ENCODE results near the gene VCPKMT. TPM values are rescaled to one million over a fixed set of nuclear protein-coding genes. Genes with fewer than 3 reads are reported as not detected.

VCPKMT gene
- total RNA-seq, result 1 to 10 TPM; 7.5 to 9.5 TPM

- H3K36me3 Mint-ChIP-seq (ENCODE audit: low read depth), result peaks cover 39% of the 10 kb centered on the region
- CTCF ChIA-PET, result interaction anchor here (0.5 to 3.0 kb wide), 14 partner anchors 10 to 513 kb away, joined by 3 to 30 read pairs (median 4); partner anchors contain the start of genes MAP4K5 and NEMF
- peaks cover 40% of the 10 kb centered on the region for H3K4me1 Mint-ChIP-seq
- no peaks in the 10 kb centered on the region for H3K9me3 Mint-ChIP-seq
- POLR2A ChIA-PET, result interaction anchor here (0.6 to 6.5 kb wide), 42 partner anchors 9 to 530 kb away, joined by 3 to 68 read pairs (median 5); partner anchors contain the start of genes ARF6, DMAC2L, DNAAF2 and L2HGDH
- DNase-seq, result peak; percentile 97
- peak within 1 kb of the TSS; percentile 99 for H3K4me3 Mint-ChIP-seq
- peak within 1 kb of the TSS; percentile 97 for H3K27ac Mint-ChIP-seq
- no peaks in the 10 kb centered on the region for H3K27me3 Mint-ChIP-seq
Measured at GRCh38 chr14:50116181-50116956, at the start of gene VCPKMT. TSS of gene VCPKMT (minus strand) at chr14:50116572. CDS start at chr14:50116552, 20 bp downstream.

DNA sequence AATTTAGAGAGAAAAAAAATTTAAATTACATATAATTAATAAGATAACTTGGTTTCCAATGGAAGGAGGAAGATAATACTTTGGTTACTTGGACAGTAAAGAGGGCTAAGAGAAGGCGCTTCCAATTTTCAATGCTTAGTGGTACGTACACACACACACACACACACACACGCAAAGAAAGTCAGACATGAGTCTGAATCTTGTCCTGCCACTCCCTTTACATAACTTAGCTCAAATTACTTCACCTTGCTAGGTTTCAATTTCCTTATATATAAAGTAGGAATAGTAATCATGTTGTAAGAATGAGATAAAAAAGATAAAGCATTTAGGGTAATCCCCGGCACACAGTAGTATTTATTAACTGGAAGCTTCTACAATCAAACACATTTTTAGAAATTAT is 39.7 kb upstream of the VCPKMT start:
- no peaks in the 10 kb centered on the region for H3K9me3 Mint-ChIP-seq
- H3K27me3 Mint-ChIP-seq, result no peaks in the 10 kb centered on the region
- DNase-seq, result no peak
- H3K4me3 Mint-ChIP-seq, result no peak overlapping the region
- peaks cover 16% of the 10 kb centered on the region for H3K36me3 Mint-ChIP-seq (ENCODE audit: low read depth)
- H3K27ac Mint-ChIP-seq, result no peak overlapping the region
- H3K4me1 Mint-ChIP-seq, result no peaks in the 10 kb centered on the region
- CTCF ChIA-PET, result interaction anchor here (0.6 kb wide), 1 partner anchor 45 kb away, joined by 3 read pairs; no protein-coding TSS in a partner anchor
- POLR2A ChIA-PET, result no interaction called here

DNA sequence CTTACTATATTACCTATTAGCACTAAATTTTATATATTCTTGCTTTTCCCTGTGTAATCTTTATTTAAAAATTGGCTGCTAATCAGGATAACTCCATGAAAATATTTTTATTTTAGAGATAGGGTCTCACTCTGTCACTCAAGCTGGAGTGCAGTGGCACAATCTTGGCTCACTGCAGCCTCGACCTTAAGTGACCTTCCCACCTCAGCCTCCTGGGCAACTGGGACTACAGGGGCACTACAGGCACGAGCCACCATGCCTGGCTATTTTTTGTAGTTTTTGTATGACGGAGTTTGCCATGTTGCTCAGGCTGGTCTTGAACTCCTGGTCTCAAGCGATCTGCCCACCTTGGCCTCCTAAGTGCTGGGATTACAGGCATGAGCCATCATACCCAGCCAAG is 32.4 kb upstream of the VCPKMT start:
- ChIA-PET CTCF (interaction anchor here (1.9 kb wide), 1 partner anchor 287 kb away, joined by 5 read pairs; no protein-coding TSS in a partner anchor), POLR2A (no interaction called here)
- Mint-ChIP-seq H3K36me3 (ENCODE audit: low read depth) (peaks cover 13% of the 10 kb centered on the region), H3K27me3 (no peaks in the 10 kb centered on the region), H3K4me1 (no peaks in the 10 kb centered on the region), H3K9me3 (no peaks in the 10 kb centered on the region), H3K4me3 (no peak overlapping the region), H3K27ac (no peak overlapping the region)
- no peak for DNase-seq

GRCh38 chr14:50139192-50139591 is 22.8 kb upstream of the VCPKMT start:
- Mint-ChIP-seq H3K27me3 (no peaks in the 10 kb centered on the region), H3K27ac (no peak overlapping the region), H3K4me1 (no peaks in the 10 kb centered on the region), H3K36me3 (ENCODE audit: low read depth) (no peaks in the 10 kb centered on the region), H3K9me3 (no peaks in the 10 kb centered on the region), H3K4me3 (no peak overlapping the region)
- CTCF ChIA-PET, result interaction anchor here (0.7 to 1.0 kb wide), 2 partner anchors 11 to 122 kb away, joined by 3 read pairs; no protein-coding TSS in a partner anchor
- no peak for DNase-seq
- POLR2A ChIA-PET, result no interaction called here

DNA sequence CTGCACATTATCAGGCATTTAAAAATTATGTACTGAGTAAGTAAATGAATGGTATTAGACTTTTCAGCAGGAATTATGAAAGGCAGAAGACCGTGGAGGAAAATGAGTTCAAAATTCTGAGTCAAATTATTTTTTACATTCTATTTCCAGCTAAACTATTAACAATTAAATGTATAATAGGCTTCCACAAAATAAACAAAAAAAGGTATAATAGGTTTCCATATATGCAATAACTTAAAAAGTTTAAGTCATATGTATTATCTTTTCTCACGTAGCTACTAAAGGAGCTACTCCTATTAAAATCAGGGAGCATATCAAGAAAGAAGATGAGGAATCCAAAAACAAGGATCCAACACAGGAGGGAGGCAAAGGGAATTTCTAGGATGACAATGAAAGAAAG is 11.4 kb upstream of the VCPKMT start:
- Mint-ChIP-seq H3K36me3 (ENCODE audit: low read depth) (peaks cover 26% of the 10 kb centered on the region), H3K4me1 (peaks cover 8% of the 10 kb centered on the region), H3K27ac (no peak overlapping the region), H3K4me3 (no peak overlapping the region), H3K9me3 (peaks cover 3% of the 10 kb centered on the region), H3K27me3 (no peaks in the 10 kb centered on the region)
- DNase-seq, result no peak
- POLR2A ChIA-PET, result interaction anchor here (2.3 kb wide), 1 partner anchor 11 kb away, joined by 5 read pairs; no protein-coding TSS in a partner anchor
- CTCF ChIA-PET, result interaction anchor here (0.5 to 1.5 kb wide), 2 partner anchors 11 to 168 kb away, joined by 3 read pairs; no protein-coding TSS in a partner anchor

GRCh38 chr14:50123062-50123461 is 6.7 kb upstream of the VCPKMT start:
- Mint-ChIP-seq H3K9me3 (no peaks in the 10 kb centered on the region), H3K4me1 (peaks cover 4% of the 10 kb centered on the region), H3K4me3 (no peak overlapping the region), H3K36me3 (ENCODE audit: low read depth) (peaks cover 15% of the 10 kb centered on the region), H3K27ac (no peak overlapping the region), H3K27me3 (no peaks in the 10 kb centered on the region)
- DNase-seq, result no peak
- ChIA-PET POLR2A (interaction anchor here (0.9 kb wide), 1 partner anchor 36 kb away, joined by 3 read pairs; no protein-coding TSS in a partner anchor), CTCF (interaction anchor here (0.7 kb wide), 1 partner anchor 517 kb away, joined by 3 read pairs; no protein-coding TSS in a partner anchor)

GRCh38 chr14:50122291-50122690 is 5.9 kb upstream of the VCPKMT start:
- H3K4me3 Mint-ChIP-seq, result no peak overlapping the region
- peaks cover 12% of the 10 kb centered on the region for H3K36me3 Mint-ChIP-seq (ENCODE audit: low read depth)
- H3K4me1 Mint-ChIP-seq, result peaks cover 2% of the 10 kb centered on the region
- POLR2A ChIA-PET, result no interaction called here
- H3K27me3 Mint-ChIP-seq, result no peaks in the 10 kb centered on the region
- CTCF ChIA-PET, result no interaction called here
- no peaks in the 10 kb centered on the region for H3K9me3 Mint-ChIP-seq
- DNase-seq, result no peak
- no peak overlapping the region for H3K27ac Mint-ChIP-seq

DNA sequence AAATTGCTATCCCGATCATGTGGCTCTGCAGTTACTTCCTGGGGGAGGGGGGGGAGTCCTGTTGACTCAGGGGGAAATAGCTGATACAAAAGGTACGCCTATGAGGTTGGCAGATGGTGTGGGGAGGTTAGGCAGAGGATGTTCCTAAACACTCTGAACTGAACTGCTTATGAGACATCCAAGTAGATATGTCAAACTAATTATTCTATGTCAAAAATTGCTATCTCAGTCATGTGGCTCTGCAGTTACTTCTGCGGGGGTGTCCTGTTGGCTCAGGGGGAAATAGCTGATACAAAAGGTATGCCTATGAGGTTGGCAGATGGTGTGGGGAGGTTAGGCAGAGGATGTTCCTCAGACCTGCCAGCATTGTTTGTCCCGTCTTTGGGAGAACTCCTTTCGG is 5.1 kb upstream of the VCPKMT start:
- DNase-seq, result no peak
- Mint-ChIP-seq H3K9me3 (no peaks in the 10 kb centered on the region), H3K27me3 (no peaks in the 10 kb centered on the region), H3K4me1 (peaks cover 8% of the 10 kb centered on the region), H3K27ac (no peak overlapping the region), H3K36me3 (ENCODE audit: low read depth) (peaks cover 16% of the 10 kb centered on the region), H3K4me3 (no peak overlapping the region)
- ChIA-PET POLR2A (no interaction called here), CTCF (no interaction called here)

GRCh38 chr14:50117456-50117855 is 1.1 kb upstream of the VCPKMT start:
- Mint-ChIP-seq H3K4me1 (peaks cover 36% of the 10 kb centered on the region), H3K27me3 (no peaks in the 10 kb centered on the region), H3K36me3 (ENCODE audit: low read depth) (peaks cover 29% of the 10 kb centered on the region), H3K4me3 (no peak overlapping the region), H3K27ac (no peak overlapping the region), H3K9me3 (no peaks in the 10 kb centered on the region)
- DNase-seq, result no peak
- CTCF ChIA-PET, result interaction anchor here (0.9 to 3.0 kb wide), 8 partner anchors 9 to 483 kb away, joined by 3 to 30 read pairs (median 9); partner anchors contain the start of gene NEMF
- POLR2A ChIA-PET, result interaction anchor here (0.6 to 6.5 kb wide), 17 partner anchors 10 to 496 kb away, joined by 3 to 68 read pairs (median 11); partner anchors contain the start of genes ARF6, DMAC2L, DNAAF2 and L2HGDH

DNA sequence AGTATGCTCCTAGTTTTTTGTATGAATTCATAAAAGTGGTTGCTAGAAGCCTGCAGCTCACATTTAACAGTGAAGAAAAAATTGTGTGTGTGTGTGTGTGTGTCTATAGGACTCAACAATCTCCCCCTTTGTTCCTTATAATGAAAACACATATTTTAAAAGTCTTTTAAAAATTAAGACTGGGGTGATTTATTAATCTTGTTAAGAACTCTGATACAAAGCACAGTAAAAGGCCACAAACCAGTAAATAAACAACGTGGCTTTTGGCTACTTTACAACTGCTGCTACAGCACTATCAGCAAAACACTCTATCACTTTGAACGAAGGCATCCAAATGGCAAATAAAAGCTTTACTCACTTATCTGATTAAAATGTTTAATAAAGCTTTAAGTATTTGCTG is 594 bp upstream of the VCPKMT start:
- Mint-ChIP-seq H3K4me1 (peaks cover 38% of the 10 kb centered on the region), H3K9me3 (no peaks in the 10 kb centered on the region), H3K36me3 (ENCODE audit: low read depth) (peaks cover 33% of the 10 kb centered on the region), H3K4me3 (peak overlapping the region; percentile 99), H3K27me3 (no peaks in the 10 kb centered on the region), H3K27ac (peak overlapping the region; percentile 97)
- DNase-seq, result no peak
- ChIA-PET POLR2A (interaction anchor here (0.6 to 6.5 kb wide), 37 partner anchors 10 to 495 kb away, joined by 3 to 68 read pairs (median 5); partner anchors contain the start of genes ARF6, DMAC2L, DNAAF2 and L2HGDH), CTCF (interaction anchor here (0.9 to 3.0 kb wide), 11 partner anchors 9 to 483 kb away, joined by 3 to 30 read pairs (median 5); partner anchors contain the start of genes MAP4K5 and NEMF)

- Mint-ChIP-seq H3K4me3 (peak overlapping the region; percentile 21), H3K27me3 (no peaks in the 10 kb centered on the region), H3K36me3 (ENCODE audit: low read depth) (peaks cover 53% of the 10 kb centered on the region), H3K27ac (no peak overlapping the region), H3K9me3 (no peaks in the 10 kb centered on the region), H3K4me1 (peaks cover 51% of the 10 kb centered on the region)
- no peak for DNase-seq
- ChIA-PET POLR2A (interaction anchor here (1.3 to 6.5 kb wide), 2 partner anchors 9 to 250 kb away, joined by 3 to 68 read pairs; no protein-coding TSS in a partner anchor), CTCF (interaction anchor here (0.5 to 3.9 kb wide), 7 partner anchors 9 to 261 kb away, joined by 3 to 22 read pairs (median 7); partner anchors contain the start of gene NEMF)
Measured at GRCh38 chr14:50113381-50114035, 2.9 kb downstream of the VCPKMT start.

DNA sequence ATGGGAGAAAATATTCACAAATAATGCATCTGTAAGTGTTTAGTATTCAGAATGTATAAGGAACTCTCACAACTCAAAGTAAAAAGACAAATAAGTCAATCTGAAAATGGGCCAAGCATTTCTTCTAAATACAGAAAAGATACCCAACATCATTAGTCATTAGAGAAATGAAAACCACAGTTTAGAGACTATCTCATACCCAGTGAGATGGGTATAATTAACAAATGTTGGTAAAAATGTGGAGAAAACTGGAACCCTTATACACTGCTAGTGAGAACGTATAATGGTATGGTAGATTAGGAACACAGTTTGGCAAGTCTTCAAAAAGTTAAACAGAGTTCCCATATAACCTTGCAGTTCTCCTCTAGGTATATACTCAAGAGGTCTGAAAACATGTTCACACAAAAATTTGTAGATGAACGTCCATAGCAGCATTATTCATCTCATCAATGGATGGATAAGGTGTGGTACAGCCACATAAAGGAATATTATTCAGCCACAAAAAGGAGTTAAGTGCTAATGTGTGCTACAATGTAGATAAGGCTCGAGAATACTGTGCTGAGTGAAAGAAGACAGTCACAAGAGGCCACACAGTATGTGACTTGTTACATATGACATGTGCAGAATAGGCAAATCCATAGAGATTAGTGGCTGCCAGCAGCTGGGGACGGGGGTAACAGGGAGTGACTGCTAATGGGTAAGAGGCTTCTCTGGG is 5.9 kb downstream of the VCPKMT start:
- H3K27me3 Mint-ChIP-seq, result no peaks in the 10 kb centered on the region
- no peaks in the 10 kb centered on the region for H3K9me3 Mint-ChIP-seq
- H3K4me3 Mint-ChIP-seq, result no peak overlapping the region
- CTCF ChIA-PET, result interaction anchor here (0.7 to 2.8 kb wide), 4 partner anchors 46 to 258 kb away, joined by 3 to 21 read pairs (median 3); partner anchors contain the start of gene NEMF
- H3K27ac Mint-ChIP-seq, result no peak overlapping the region
- H3K4me1 Mint-ChIP-seq, result peaks cover 41% of the 10 kb centered on the region
- DNase-seq, result no peak
- H3K36me3 Mint-ChIP-seq (ENCODE audit: low read depth), result peaks cover 52% of the 10 kb centered on the region
- POLR2A ChIA-PET, result no interaction called here
